Bronchial epithelial cell (primary cell): Measurements from ENCODE around the gene ACCSL. TPM values are rescaled to one million over a fixed set of nuclear protein-coding genes. Genes with fewer than 3 reads are reported as not detected.

Experiments used
- DNase-seq: peaks from one replicate; pipeline ENCODE4 v3.0.0-alpha.2; 2010; ENCODE audit warnings: low read depth
- FAIRE-seq: peaks from 2 replicates; lab custom pipeline; 2011; peaks lifted over from hg19 to GRCh38; lab: Jason Lieb, UNC
- H3K27me3 ChIP-seq: 2 replicates; pipeline ENCODE4 v1.5.1; 2011; ENCODE audit warnings: low read length; ENCODE audit not compliant: control insufficient read depth, insufficient read depth
- H3K36me3 ChIP-seq: 2 replicates; pipeline ENCODE4 v1.5.1; 2011; ENCODE audit warnings: low read length; ENCODE audit not compliant: control insufficient read depth, insufficient read depth
- H3K4me3 ChIP-seq: 2 replicates; pipeline ENCODE4 v1.5.1; 2011; ENCODE audit warnings: mild to moderate bottlenecking, low read depth, low read length, control low read depth
- CTCF ChIP-seq: IDR thresholded peaks from 2 replicates; pipeline ENCODE4 v1.5.1; 2011; ENCODE audit warnings: mild to moderate bottlenecking, moderate library complexity, low read length, control low read depth, inconsistent platforms; ENCODE audit not compliant: insufficient read depth, severe bottlenecking
- total RNA-seq: library from RNA; depleted of rRNA; stranded (reverse); fragments of >200 nt; gene quantifications from 2 replicates; pipeline ENCODE4 v1.2.1, GENCODE V29; 2014

Gene ACCSL
- total RNA-seq, 1 donor from 2014 or later, result not detected

- Histone ChIP-seq H3K36me3 (no peaks in the 10 kb centered on the region), H3K27me3 (no peaks in the 10 kb centered on the region), H3K4me3 (no peak overlapping the region)
- DNase-seq (peak; percentile 76), FAIRE-seq (no peak)
- peak; percentile 73 for TF ChIP-seq CTCF
Measured at GRCh38 chr11:44094260-44094868, 46.6 kb downstream of the ACCSL start.

DNA sequence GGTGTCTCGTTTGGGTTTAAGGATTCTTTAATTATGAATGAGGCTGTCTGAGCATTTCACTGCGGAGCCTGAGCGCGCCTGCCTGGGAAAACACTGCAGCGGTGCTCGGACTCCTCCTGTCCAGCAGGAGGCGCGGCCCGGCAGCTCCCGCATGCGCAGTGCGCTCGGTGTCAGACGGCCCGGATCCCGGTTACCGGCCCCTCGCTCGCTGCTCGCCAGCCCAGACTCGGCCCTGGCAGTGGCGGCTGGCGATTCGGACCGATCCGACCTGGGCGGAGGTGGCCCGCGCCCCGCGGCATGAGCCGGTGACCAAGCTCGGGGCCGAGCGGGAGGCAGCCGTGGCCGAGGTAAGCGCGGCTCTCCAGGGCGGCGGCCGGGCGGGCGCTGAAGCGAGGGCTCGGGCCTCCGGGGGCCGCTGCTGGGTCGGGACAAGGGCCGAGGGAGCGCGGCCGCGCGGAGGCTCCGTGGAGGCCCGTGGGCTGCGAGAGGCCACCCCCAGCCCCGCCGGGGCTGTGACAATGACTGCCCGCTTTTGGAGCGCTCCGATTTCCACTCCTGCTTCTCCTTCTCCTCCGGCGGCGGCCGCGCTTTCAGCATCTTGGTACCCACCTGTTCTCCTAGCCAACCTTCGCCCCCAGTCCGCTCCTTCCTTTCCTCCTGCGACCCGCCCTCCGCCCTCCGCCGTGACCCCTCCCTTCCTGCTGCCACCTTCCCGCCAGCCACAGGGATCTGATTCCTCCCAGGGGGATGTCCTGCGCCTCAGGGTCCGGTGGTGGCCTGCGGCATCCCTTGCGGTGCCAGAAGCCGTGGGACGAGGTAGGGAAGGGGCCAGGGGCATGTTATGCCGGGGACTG is 48.0 kb downstream of the ACCSL start, which contains the start of gene EXT2:
EXT2 (plus strand) TSS at position 173 of the 854 bp plus-strand sequence. CDS start 12,035 bp downstream, outside the sequence.
- TF ChIP-seq CTCF, result peak; percentile 94
- peak; percentile 56 for DNase-seq
- Histone ChIP-seq H3K36me3 (peaks cover under 1% of the 10 kb centered on the region), H3K27me3 (no peaks in the 10 kb centered on the region), H3K4me3 (peak within 1 kb of the TSS; percentile 77)
- no peak for FAIRE-seq

- FAIRE-seq, result no peak
Measured at GRCh38 chr11:44096360-44097185, 48.8 kb downstream of the ACCSL start.

GRCh38 chr11:44097821-44098220 is 50.0 kb downstream of the ACCSL start:
- Histone ChIP-seq H3K27me3 (no peaks in the 10 kb centered on the region), H3K4me3 (no peak overlapping the region), H3K36me3 (peaks cover 1% of the 10 kb centered on the region)
- TF ChIP-seq CTCF, result no peak
- DNase-seq (peak; percentile 79), FAIRE-seq (no peak)

More at GRCh38 chr11:44096360-44097185, 48.8 kb downstream of the ACCSL start:
- peaks cover 1% of the 10 kb centered on the region for H3K36me3 ChIP-seq
- peak; percentile 92 for DNase-seq
- no peak for TF ChIP-seq CTCF
- H3K27me3 ChIP-seq, result no peaks in the 10 kb centered on the region
- H3K4me3 ChIP-seq, result peak overlapping the region; percentile 77

DNA sequence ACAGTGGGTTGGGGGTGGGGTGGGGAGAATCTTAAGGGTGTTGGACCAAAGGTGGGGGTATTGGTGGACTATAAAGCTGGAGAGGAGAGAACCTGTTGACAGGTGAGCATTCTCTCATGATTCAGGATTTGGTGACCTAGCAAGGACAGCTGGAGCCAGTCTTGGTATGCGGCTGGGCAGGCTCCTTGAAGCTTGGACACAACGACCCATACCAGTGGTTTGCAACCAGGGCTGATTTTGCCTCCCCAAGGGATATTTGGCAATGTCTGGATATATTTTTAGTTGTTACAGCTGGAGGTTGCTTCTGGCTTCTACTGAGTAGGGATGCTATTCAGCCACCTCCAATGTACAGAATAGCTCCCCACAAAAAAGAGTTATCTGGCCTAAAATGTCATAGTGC is 53.3 kb downstream of the ACCSL start:
- no peaks in the 10 kb centered on the region for H3K27me3 ChIP-seq
- H3K4me3 ChIP-seq, result no peak overlapping the region
- FAIRE-seq (no peak), DNase-seq (no peak)
- TF ChIP-seq CTCF, result no peak
- H3K36me3 ChIP-seq, result peaks cover 2% of the 10 kb centered on the region
